NCI-H146 treated with DMSO at 0.1 percent for 48 hours (cell line): Measurements from ENCODE around the gene KIF2A.

Experiments used
- DNase-seq: peaks from one replicate; lab custom pipeline; 2025; ENCODE audit not compliant: unreplicated experiment; lab: John Stamatoyannopoulos, UW

The KIF2A gene

GRCh38 chr5:62374090-62374489 lies 68.1 kb downstream of the KIF2A start:
- no peak for DNase-seq

GRCh38 chr5:62375627-62376026 lies 69.6 kb downstream of the KIF2A start:
- no peak for DNase-seq

- DNase-seq = no peak
Measured at GRCh38 chr5:62376064-62376463, 70.1 kb downstream of the KIF2A start.

GRCh38 chr5:62385131-62385530 lies 79.1 kb downstream of the KIF2A start:
- DNase-seq = no peak

- no peak for DNase-seq
Measured at GRCh38 chr5:62385816-62386400, 79.9 kb downstream of the KIF2A start.

GRCh38 chr5:62386824-62387223 lies 80.8 kb downstream of the KIF2A start:
- no peak for DNase-seq

GRCh38 chr5:62395210-62395950 lies 89.4 kb downstream of the KIF2A start:
- no peak for DNase-seq

- peak; percentile 92 for DNase-seq
Measured at GRCh38 chr5:62403411-62404250, 97.6 kb downstream of the KIF2A start, which contains the start of gene DIMT1. Gene DIMT1, minus strand, starts transcription at chr5:62403905. Its CDS starts 133 bp downstream, at chr5:62403772.

GRCh38 chr5:62412549-62413329 lies 106.7 kb downstream of the KIF2A start, which contains the start of gene IPO11:
Gene IPO11, plus strand, starts transcription at chr5:62412763. Its CDS starts 24,517 bp downstream, at chr5:62437280.
- DNase-seq = peak; percentile 97

GRCh38 chr5:62413711-62414110 lies 107.7 kb downstream of the KIF2A start:
- DNase-seq = no peak

- DNase-seq = no peak
Measured at GRCh38 chr5:62418462-62419076, 112.6 kb downstream of the KIF2A start.

- no peak for DNase-seq
Measured at GRCh38 chr5:62419609-62420008, 113.6 kb downstream of the KIF2A start.

GRCh38 chr5:62421414-62421813 lies 115.4 kb downstream of the KIF2A start:
- DNase-seq = no peak

GRCh38 chr5:62424763-62425162 lies 118.8 kb downstream of the KIF2A start:
- no peak for DNase-seq

GRCh38 chr5:62431735-62432620 lies 126.0 kb downstream of the KIF2A start:
- DNase-seq = no peak

GRCh38 chr5:62432621-62433064 lies 126.6 kb downstream of the KIF2A start:
- no peak for DNase-seq
